K562 (cell line): ENCODE measurements around the gene KRT80. TPM values are rescaled to one million over a fixed set of nuclear protein-coding genes. Genes with fewer than 3 reads are reported as not detected.

Experiments used
- ATAC-seq: fragments of 200-7000 bp; cut with Tn5 transposase; 3 replicates; pipeline ENCODE4 v1.9.1; 2020; ENCODE audit warnings: moderate library complexity
- BruUV-seq: library from RNA; stranded (reverse); fragments of 400-500 nt; replicated peaks from 2 replicates; lab custom pipeline; 2021; lab: Mats Ljungman, UMichigan
- CTCF ChIA-PET: fragments of 300-600 bp; formaldehyde crosslinking; extraction: SDS; loops from one replicate; lab custom pipeline; 2021; ENCODE audit warnings: low intra/inter-chr PET ratio; lab: Yijun Ruan, JAX
- POLR2A ChIA-PET: fragments of 300-600, 350-650 bp; sonication (Branson Sonifier 250); formaldehyde crosslinking; extraction: SDS; loops from one replicate; lab custom pipeline; 2021; ENCODE audit warnings: antibody characterized with exemption, inconsistent platforms; lab: Yijun Ruan, JAX
- DNase-seq, 4 experiments: peaks; one replicate each; pipeline versions ENCODE4 v3.0.0 to v3.0.0-alpha.2; 2011 to 2018; ENCODE audit warnings: low spot score in 3 of 4, mixed read lengths in 3 of 4; ENCODE audit errors: extremely low read depth in 1 of 4
- FAIRE-seq: peaks from 2 replicates; lab custom pipeline; 2011; peaks lifted over from hg19 to GRCh38; lab: Jason Lieb, UNC
- H2AFZ ChIP-seq: 2 replicates; pipeline ENCODE4 v1.6.0; 2011; ENCODE audit warnings: low read depth, low read length, control low read depth, inconsistent platforms
- H3K27ac ChIP-seq: fragments of 200-600 bp; 3 replicates; pipeline ENCODE4 v1.8.0; 2011; ENCODE audit warnings: low read depth, mild to moderate bottlenecking, control low read depth, inconsistent platforms, low read length, moderate library complexity, mixed read lengths; ENCODE audit errors: extremely low read depth
- H3K27me3 ChIP-seq, 2 experiments: fragments of 300-600 bp in 1 of 2; 2 replicates in 1 of 2; 3 replicates in 1 of 2; pipeline versions ENCODE4 v1.6.0 to v1.8.0; 2011; ENCODE audit warnings: inconsistent platforms in 2 of 2, low read length in 2 of 2, mild to moderate bottlenecking in 1 of 2, mixed read lengths in 1 of 2, moderate library complexity in 1 of 2; ENCODE audit not compliant: control insufficient read depth in 2 of 2, insufficient read depth in 2 of 2
- H3K36me3 ChIP-seq: fragments of 300-600 bp; 3 replicates; pipeline ENCODE4 v1.8.0; 2011; ENCODE audit warnings: mild to moderate bottlenecking, low read length, inconsistent platforms; ENCODE audit not compliant: control insufficient read depth, insufficient read depth
- H3K4me1 ChIP-seq, 2 experiments: fragments of 200-600 bp in 1 of 2; replicated peaks in 1 of 2; 2 replicates in 1 of 2; 3 replicates in 1 of 2; pipeline versions ENCODE4 v1.5.1 to v1.8.0; 2011; ENCODE audit warnings: inconsistent platforms in 2 of 2, low read length in 2 of 2, mild to moderate bottlenecking in 1 of 2, mixed read lengths in 1 of 2, moderate library complexity in 1 of 2; ENCODE audit not compliant: control insufficient read depth in 2 of 2, insufficient read depth in 2 of 2
- H3K4me2 ChIP-seq: 2 replicates; pipeline ENCODE4 v1.6.1; 2011; ENCODE audit warnings: low read length, control low read depth, inconsistent platforms, mixed read lengths; ENCODE audit not compliant: insufficient read depth
- H3K4me3 ChIP-seq: fragments of 200-600 bp; sonication (generic), shearing (Covaris generic); 2 replicates; pipeline ENCODE4 v1.5.1; 2016; ENCODE audit warnings: control low read depth, inconsistent platforms
- H3K79me2 ChIP-seq: fragments of 200-600 bp; 3 replicates; pipeline ENCODE4 v1.8.0; 2011; ENCODE audit warnings: low read length, inconsistent platforms; ENCODE audit not compliant: control insufficient read depth, insufficient read depth
- H3K9ac ChIP-seq, 2 experiments: 2 replicates each; pipeline versions ENCODE4 v1.6.0 to v1.6.1; 2011; ENCODE audit warnings: low read depth in 2 of 2, low read length in 2 of 2, control low read depth in 1 of 2, inconsistent platforms in 1 of 2, mild to moderate bottlenecking in 1 of 2, mixed read lengths in 1 of 2; ENCODE audit not compliant: insufficient read depth in 1 of 2
- H3K9me1 ChIP-seq: one replicate; pipeline ENCODE4 v1.6.0; 2011; ENCODE audit warnings: inconsistent platforms, mild to moderate bottlenecking, low read length, moderate library complexity; ENCODE audit not compliant: control insufficient read depth, insufficient read depth
- H3K9me3 ChIP-seq: replicated peaks from 2 replicates; pipeline ENCODE4 v1.5.1; 2011; ENCODE audit warnings: low read depth, low read length, inconsistent platforms; ENCODE audit not compliant: control insufficient read depth, insufficient read depth
- H4K20me1 ChIP-seq: replicated peaks from 2 replicates; pipeline ENCODE4 v1.6.1; 2011; ENCODE audit warnings: low read length, inconsistent platforms, mixed read lengths; ENCODE audit not compliant: control insufficient read depth, insufficient read depth
- CBX5 ChIP-seq: IDR thresholded peaks from 2 replicates; pipeline ENCODE4 v1.6.1; 2014; ENCODE audit warnings: low read depth, borderline replicate concordance
- CEBPZ ChIP-seq: fragments of 150-350 bp; IDR thresholded peaks from 2 replicates; pipeline ENCODE4 v1.6.1; 2014; ENCODE audit warnings: low read depth, mild to moderate bottlenecking, low read length, borderline replicate concordance
- CLOCK ChIP-seq: fragments of 250-450 bp; sonication (Bioruptor Pico); IDR thresholded peaks from 2 replicates; pipeline ENCODE4 v1.4.0; 2020; ENCODE audit warnings: mild to moderate bottlenecking, moderate library complexity, borderline replicate concordance
- CTCF ChIP-seq, 3 experiments: IDR thresholded peaks in 2 of 3; conservative IDR thresholded peaks in 1 of 3; 2 replicates each; pipeline ENCODE4 v1.5.1; 2011 to 2012; ENCODE audit warnings: low read length in 3 of 3, mild to moderate bottlenecking in 3 of 3, control low read depth in 2 of 3, improper control_type of control experiment in 1 of 3, inconsistent platforms in 1 of 3, low read depth in 1 of 3, mixed read lengths in 1 of 3, moderate library complexity in 1 of 3; ENCODE audit not compliant: insufficient read depth in 2 of 3
- ELK1 ChIP-seq: sonication (generic); formaldehyde crosslinking; IDR thresholded peaks from 2 replicates; pipeline ENCODE4 v1.8.1; 2022; ENCODE audit warnings: missing genetic modification reagents
- MTF1 ChIP-seq: fragments of 250-450 bp; sonication (Bioruptor Pico); IDR thresholded peaks from 2 replicates; pipeline ENCODE4 v1.9.0; 2021; ENCODE audit warnings: moderate library complexity, mild to moderate bottlenecking, inconsistent platforms, borderline replicate concordance
- TCFL5 ChIP-seq: fragments of 250-450 bp; sonication (Bioruptor Pico); conservative IDR thresholded peaks from 2 replicates; pipeline ENCODE4 v1.6.1; 2021; ENCODE audit warnings: mild to moderate bottlenecking, moderate library complexity, matching md5 sums
- TFAM ChIP-seq: fragments of 250-450 bp; sonication (Bioruptor Pico); conservative IDR thresholded peaks from 2 replicates; pipeline ENCODE4 v1.5.0; 2021; ENCODE audit warnings: mild to moderate bottlenecking, moderate library complexity
- ZBTB49 ChIP-seq: sonication (generic); formaldehyde crosslinking; IDR thresholded peaks from 2 replicates; pipeline ENCODE4 v1.8.0; 2022; ENCODE audit warnings: missing genetic modification reagents, mild to moderate bottlenecking, borderline replicate concordance
- WGBS: fragments of 100-300 bp; shearing (Covaris generic); methylation state at CpG from one replicate; pipeline ENCODE4 v1.1.6; 2016; ENCODE audit warnings: low coverage, mixed read lengths; ENCODE audit not compliant: insufficient coverage; ENCODE audit errors: missing lambda C conversion rate; 5-methylcytosine and 5-hydroxymethylcytosine counted together
- in situ Hi-C: fragments of 300-500 bp; cut with MboI; formaldehyde crosslinking; loops from 4 replicates; pipeline ENCODE4 v1.15.0; 2018; ENCODE audit warnings: inconsistent platforms, mixed read lengths
- intact Hi-C: fragments of 100-400 bp; cut with micrococcal nuclease; formaldehyde crosslinking; loops from 2 replicates; pipeline ENCODE4 v1.14.2; 2022
- polyA plus RNA-seq, 8 experiments: library from polyadenylated mRNA; depleted of rRNA in 4 of 8; stranded (reverse) in 5 of 8; unstranded in 3 of 8; fragments of >200 nt; fragmentation: Nextera tagmentation in 2 of 8; fragmentation: Illumina TruSeq in 1 of 8; extraction: Ambion mirVana in 2 of 8; extraction: Trizol in 1 of 8; gene quantifications; 2 replicates each; pipeline versions ENCODE4 v1.2.1 to v1.2.3, GENCODE V29; 2011 to 2014; ENCODE audit warnings: inconsistent platforms in 1 of 8, missing spikeins in 1 of 8
- total RNA-seq, 7 experiments: library from RNA; depleted of rRNA in 6 of 7; stranded (reverse); fragments of >200 nt in 6 of 7; fragmentation: Illumina TruSeq in 2 of 7; extraction: Trizol in 2 of 7; gene quantifications; 2 replicates each; pipeline versions ENCODE4 v1.2.1 to v1.2.3, GENCODE V29; 2011 to 2021; ENCODE audit warnings: low replicate concordance in 1 of 7

Gene KRT80
- total and polyA plus RNA-seq, 9 of the 15 experiments (the other 6 are each of a cell fraction or from before 2014, with no cell fraction given), result not detected

GRCh38 chr12:52239767-52240166 is 48.0 kb upstream of the KRT80 start:
- no peak overlapping the region for H3K9ac ChIP-seq
- in situ Hi-C loops (no loop called here), intact Hi-C loops (no loop called here)
- no peak for ATAC-seq
- H3K27me3 ChIP-seq, result peaks cover 0 to 45% of the 10 kb centered on the region in 2 experiments; a peak in 3 of 5 replicates
- H2AFZ ChIP-seq, result no peak overlapping the region
- WGBS, result 0% methylated on average over 2 of the region's 2 CpGs
- H3K36me3 ChIP-seq, result no peaks in the 10 kb centered on the region
- no peak overlapping the region for H3K4me2 ChIP-seq
- H3K4me1 ChIP-seq, result no peaks in the 10 kb centered on the region
- CTCF ChIA-PET, result no interaction called here
- no peak overlapping the region for H3K4me3 ChIP-seq
- H3K9me1 ChIP-seq, result no peaks in the 10 kb centered on the region
- no TSS peak for BruUV-seq
- POLR2A ChIA-PET, result no interaction called here
- DNase-seq, result no peak
- no peak overlapping the region for H3K27ac ChIP-seq
- peaks cover 6% of the 10 kb centered on the region; the same call in 1 of the 2 replicates for H4K20me1 ChIP-seq
- no peaks in the 10 kb centered on the region for H3K79me2 ChIP-seq
- no peaks in the 10 kb centered on the region for H3K9me3 ChIP-seq
- FAIRE-seq, result no peak
- TF ChIP-seq CLOCK (CRISPR knock-in tag) (no peak), TCFL5 (CRISPR knock-in tag) (no peak), CTCF (IDR thresholded peaks at IDR 0.05 in 2 of 3, conservative IDR thresholded peaks at IDR 0.05 in 1 of 3; ENCODE audit: insufficient read depth in 2 of 3, low read depth in 1 of 3, low read length in 3 of 3) (no peak), MTF1 (CRISPR knock-in tag) (no peak), ELK1 (no peak), ZBTB49 (CRISPR knock-in tag) (no peak), CBX5 (no peak), TFAM (CRISPR knock-in tag) (no peak), CEBPZ (no peak)
